Neural progenitor cell (in vitro differentiated cells): Measurements from ENCODE around the gene PNMT. TPM values are rescaled to one million over a fixed set of nuclear protein-coding genes. Genes with fewer than 3 reads are reported as not detected.

Experiments
- DNase-seq: peaks from one replicate; pipeline ENCODE4 v3.0.0-alpha.2; 2016; ENCODE audit warnings: low spot score
- H2AFZ ChIP-seq: fragments of 200-600 bp; sonication (generic); replicated peaks from 2 replicates; pipeline ENCODE4 v1.6.1; 2016; ENCODE audit warnings: antibody characterized with exemption
- H3F3A ChIP-seq: fragments of 200-600 bp; sonication (generic); 2 replicates; pipeline ENCODE4 v1.6.1; 2016; ENCODE audit warnings: antibody characterized with exemption, low read depth
- H3K27ac ChIP-seq: fragments of 200-600 bp; sonication (generic); 2 replicates; pipeline ENCODE4 v1.5.1; 2016; ENCODE audit warnings: mild to moderate bottlenecking
- H3K27me3 ChIP-seq: fragments of 200-600 bp; sonication (generic); 2 replicates; pipeline ENCODE4 v1.6.1; 2016; ENCODE audit warnings: mild to moderate bottlenecking, moderate library complexity
- H3K36me3 ChIP-seq: fragments of 200-600 bp; sonication (generic); 2 replicates; pipeline ENCODE4 v1.5.1; 2016
- H3K4me1 ChIP-seq: fragments of 200-600 bp; sonication (generic); 2 replicates; pipeline ENCODE4 v1.6.1; 2016; ENCODE audit warnings: mixed run types
- H3K4me2 ChIP-seq: fragments of 200-600 bp; sonication (generic); 2 replicates; pipeline ENCODE4 v1.6.1; 2016
- H3K4me3 ChIP-seq: fragments of 200-600 bp; sonication (generic); 2 replicates; pipeline ENCODE4 v1.5.1; 2016
- H3K79me2 ChIP-seq: fragments of 200-600 bp; sonication (generic); 2 replicates; pipeline ENCODE4 v1.6.1; 2016; ENCODE audit warnings: low read depth
- H3K9ac ChIP-seq: fragments of 200-600 bp; sonication (generic); 2 replicates; pipeline ENCODE4 v1.6.1; 2016
- H3K9me3 ChIP-seq: fragments of 200-600 bp; sonication (generic); 2 replicates; pipeline ENCODE4 v1.5.1; 2016; ENCODE audit warnings: low read depth
- H4K20me1 ChIP-seq: fragments of 200-600 bp; sonication (generic); 2 replicates; pipeline ENCODE4 v1.6.1; 2016; ENCODE audit warnings: low read depth
- H3K27ac Mint-ChIP-seq: 3 replicates; pipeline ENCODE4 v1.8.0; 2021; ENCODE audit warnings: mixed read lengths
- H3K27me3 Mint-ChIP-seq: 2 replicates; pipeline ENCODE4 v1.8.0; 2022; ENCODE audit warnings: low read depth, mild to moderate bottlenecking, inconsistent platforms, moderate library complexity, mixed read lengths; ENCODE audit not compliant: insufficient read depth
- H3K36me3 Mint-ChIP-seq: 3 replicates; pipeline ENCODE4 v1.8.0; 2021; ENCODE audit warnings: mixed read lengths
- H3K4me1 Mint-ChIP-seq: 3 replicates; pipeline ENCODE4 v1.8.0; 2021; ENCODE audit warnings: mixed read lengths
- H3K4me3 Mint-ChIP-seq: 3 replicates; pipeline ENCODE4 v1.8.0; 2021; ENCODE audit warnings: mild to moderate bottlenecking, moderate library complexity, mixed read lengths
- H3K9me3 Mint-ChIP-seq: 3 replicates; pipeline ENCODE4 v1.8.0; 2020; ENCODE audit warnings: mixed read lengths
- EZH2 ChIP-seq: fragments of 200-600 bp; sonication (generic); IDR thresholded peaks from 2 replicates; pipeline ENCODE4 v1.6.1; 2017; ENCODE audit warnings: antibody characterized with exemption, mild to moderate bottlenecking, moderate library complexity
- EZH2phosphoT487 ChIP-seq: fragments of 200-600 bp; sonication (generic); IDR thresholded peaks from 2 replicates; pipeline ENCODE4 v1.6.1; 2017; ENCODE audit warnings: antibody characterized with exemption
- total RNA-seq: library from RNA; depleted of rRNA; stranded (reverse); fragments of >200 nt; gene quantifications from 2 replicates; pipeline ENCODE4 v1.2.3, GENCODE V29; 2015; ENCODE audit warnings: low replicate concordance
- TF ChIP-seq, protein P1 (sequence below): fragments of 200-600 bp; sonication (generic); IDR thresholded peaks from 2 replicates; pipeline ENCODE4 v1.5.1; 2017; ENCODE audit warnings: antibody characterized with exemption, mild to moderate bottlenecking

The PNMT gene
- total RNA-seq, 1 donor from 2014 or later = not detected

DNA sequence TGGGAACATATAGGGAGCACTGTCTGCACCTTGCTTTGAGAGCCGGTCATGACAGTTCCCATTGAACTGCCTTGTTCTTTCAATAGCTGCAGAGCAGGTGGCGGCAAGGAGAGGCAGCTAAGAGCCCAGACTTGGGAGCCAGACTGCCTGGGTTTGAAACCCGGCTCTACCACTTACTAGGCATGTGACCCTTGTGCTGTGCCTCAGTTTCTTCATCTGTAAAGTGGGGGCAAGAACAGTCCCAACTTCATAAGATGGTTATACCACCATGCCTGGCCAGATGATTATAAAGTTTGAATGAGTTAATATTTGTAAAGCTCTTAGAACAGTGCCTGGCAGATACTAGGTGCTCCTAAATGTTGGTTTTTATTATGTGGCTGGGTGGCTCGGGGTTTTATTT lies 46.0 kb downstream of the PNMT start:
- Mint-ChIP-seq H3K4me3 (no peak overlapping the region), H3K27ac (no peak overlapping the region), H3K4me1 (no peaks in the 10 kb centered on the region), H3K27me3 (peaks cover 3% of the 10 kb centered on the region), H3K36me3 (peaks cover 13% of the 10 kb centered on the region), H3K9me3 (no peaks in the 10 kb centered on the region)
- Histone ChIP-seq H3K4me2 (no peak overlapping the region), H3K27ac (no peak overlapping the region), H3K27me3 (no peaks in the 10 kb centered on the region), H3K79me2 (no peaks in the 10 kb centered on the region), H3K36me3 (no peaks in the 10 kb centered on the region), H4K20me1 (peaks cover 6% of the 10 kb centered on the region), H3K4me3 (no peak overlapping the region), H3K4me1 (no peaks in the 10 kb centered on the region), H2AFZ (no peak overlapping the region), H3F3A (no peaks in the 10 kb centered on the region), H3K9me3 (no peaks in the 10 kb centered on the region), H3K9ac (no peak overlapping the region)
- TF ChIP-seq EZH2 = no peak
- TF ChIP-seq, protein P1, sequence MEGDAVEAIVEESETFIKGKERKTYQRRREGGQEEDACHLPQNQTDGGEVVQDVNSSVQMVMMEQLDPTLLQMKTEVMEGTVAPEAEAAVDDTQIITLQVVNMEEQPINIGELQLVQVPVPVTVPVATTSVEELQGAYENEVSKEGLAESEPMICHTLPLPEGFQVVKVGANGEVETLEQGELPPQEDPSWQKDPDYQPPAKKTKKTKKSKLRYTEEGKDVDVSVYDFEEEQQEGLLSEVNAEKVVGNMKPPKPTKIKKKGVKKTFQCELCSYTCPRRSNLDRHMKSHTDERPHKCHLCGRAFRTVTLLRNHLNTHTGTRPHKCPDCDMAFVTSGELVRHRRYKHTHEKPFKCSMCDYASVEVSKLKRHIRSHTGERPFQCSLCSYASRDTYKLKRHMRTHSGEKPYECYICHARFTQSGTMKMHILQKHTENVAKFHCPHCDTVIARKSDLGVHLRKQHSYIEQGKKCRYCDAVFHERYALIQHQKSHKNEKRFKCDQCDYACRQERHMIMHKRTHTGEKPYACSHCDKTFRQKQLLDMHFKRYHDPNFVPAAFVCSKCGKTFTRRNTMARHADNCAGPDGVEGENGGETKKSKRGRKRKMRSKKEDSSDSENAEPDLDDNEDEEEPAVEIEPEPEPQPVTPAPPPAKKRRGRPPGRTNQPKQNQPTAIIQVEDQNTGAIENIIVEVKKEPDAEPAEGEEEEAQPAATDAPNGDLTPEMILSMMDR = no peak
- TF ChIP-seq EZH2phosphoT487 = no peak
- no peak for DNase-seq

DNA sequence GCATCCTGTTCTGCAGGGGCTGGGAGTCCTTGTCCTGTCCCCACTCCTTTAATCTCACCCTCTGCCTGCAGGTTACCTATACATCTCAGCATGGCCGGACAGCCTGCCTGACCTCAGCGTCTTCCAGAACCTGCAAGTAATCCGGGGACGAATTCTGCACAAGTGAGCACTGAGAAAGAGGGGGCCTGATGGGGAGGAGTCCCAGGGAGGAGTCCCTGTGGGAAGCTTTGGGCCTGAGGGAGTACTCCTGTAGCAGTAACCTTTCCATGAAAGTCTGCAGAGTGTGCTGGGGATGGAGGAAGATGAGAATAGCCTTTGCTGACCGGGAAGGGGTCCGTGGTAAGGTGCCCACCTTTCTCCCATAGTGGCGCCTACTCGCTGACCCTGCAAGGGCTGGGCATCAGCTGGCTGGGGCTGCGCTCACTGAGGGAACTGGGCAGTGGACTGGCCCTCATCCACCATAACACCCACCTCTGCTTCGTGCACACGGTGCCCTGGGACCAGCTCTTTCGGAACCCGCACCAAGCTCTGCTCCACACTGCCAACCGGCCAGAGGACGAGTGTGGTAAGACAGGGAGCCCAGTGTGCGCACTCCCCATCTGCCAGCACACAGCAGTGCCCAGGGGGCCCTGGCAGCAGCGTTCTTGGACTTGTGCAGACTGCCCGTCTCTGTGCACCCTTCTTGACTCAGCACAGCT lies 47.3 kb downstream of the PNMT start:
- Histone ChIP-seq H3K9ac (no peak overlapping the region), H3K79me2 (no peaks in the 10 kb centered on the region), H3K27me3 (no peaks in the 10 kb centered on the region), H2AFZ (no peak overlapping the region), H3K9me3 (no peaks in the 10 kb centered on the region), H3K4me1 (no peaks in the 10 kb centered on the region), H4K20me1 (peaks cover 6% of the 10 kb centered on the region), H3K4me3 (no peak overlapping the region), H3K36me3 (no peaks in the 10 kb centered on the region), H3K4me2 (no peak overlapping the region), H3F3A (no peaks in the 10 kb centered on the region), H3K27ac (no peak overlapping the region)
- DNase-seq = no peak
- no peaks in the 10 kb centered on the region for H3K9me3 Mint-ChIP-seq
- no peak overlapping the region for H3K27ac Mint-ChIP-seq
- peaks cover 3% of the 10 kb centered on the region for H3K27me3 Mint-ChIP-seq
- H3K36me3 Mint-ChIP-seq = peaks cover 22% of the 10 kb centered on the region
- H3K4me3 Mint-ChIP-seq = peak overlapping the region; percentile 35
- no peaks in the 10 kb centered on the region for H3K4me1 Mint-ChIP-seq
- TF ChIP-seq EZH2 = no peak
- TF ChIP-seq EZH2phosphoT487 = no peak
- TF ChIP-seq, protein P1 = no peak

DNA sequence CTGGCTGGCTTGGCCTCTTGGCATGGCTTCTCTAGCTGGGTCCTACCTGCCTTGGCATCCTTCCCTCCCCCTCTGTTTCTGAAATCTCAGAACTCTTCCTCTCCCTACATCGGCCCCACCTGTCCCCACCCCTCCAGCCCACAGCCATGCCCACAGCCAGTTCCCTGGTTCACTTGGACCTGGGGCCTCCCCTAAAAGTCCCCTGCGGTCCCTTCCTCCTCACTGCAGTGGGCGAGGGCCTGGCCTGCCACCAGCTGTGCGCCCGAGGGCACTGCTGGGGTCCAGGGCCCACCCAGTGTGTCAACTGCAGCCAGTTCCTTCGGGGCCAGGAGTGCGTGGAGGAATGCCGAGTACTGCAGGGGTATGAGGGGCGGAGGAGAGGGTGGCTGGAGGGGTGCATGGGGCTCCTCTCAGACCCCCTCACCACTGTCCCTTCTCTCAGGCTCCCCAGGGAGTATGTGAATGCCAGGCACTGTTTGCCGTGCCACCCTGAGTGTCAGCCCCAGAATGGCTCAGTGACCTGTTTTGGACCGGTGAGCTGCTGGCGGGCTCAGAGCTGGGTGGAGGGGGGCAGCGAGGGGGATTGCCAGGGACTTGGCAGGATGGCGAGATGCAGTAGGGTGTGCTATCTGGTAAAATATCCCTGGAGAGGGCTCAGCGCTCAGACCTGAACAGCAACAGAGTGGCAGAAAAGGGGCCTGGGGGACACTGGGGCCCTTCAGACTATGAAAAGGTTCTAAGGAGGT lies 48.0 kb downstream of the PNMT start:
- DNase-seq = no peak
- H3K27ac ChIP-seq = no peak overlapping the region
- no peak overlapping the region for H3K4me3 ChIP-seq
- H3K9me3 ChIP-seq = no peaks in the 10 kb centered on the region
- H3K79me2 ChIP-seq = no peaks in the 10 kb centered on the region
- peaks cover 4% of the 10 kb centered on the region for H3K27me3 Mint-ChIP-seq
- H3K36me3 Mint-ChIP-seq = peaks cover 22% of the 10 kb centered on the region
- H3F3A ChIP-seq = peaks cover under 1% of the 10 kb centered on the region
- H3K27ac Mint-ChIP-seq = no peak overlapping the region
- H3K4me1 Mint-ChIP-seq = no peaks in the 10 kb centered on the region
- H3K9me3 Mint-ChIP-seq = no peaks in the 10 kb centered on the region
- H3K4me3 Mint-ChIP-seq = no peak overlapping the region
- H2AFZ ChIP-seq = no peak overlapping the region
- no peak overlapping the region for H3K9ac ChIP-seq
- no peak overlapping the region for H3K4me2 ChIP-seq
- H3K4me1 ChIP-seq = no peaks in the 10 kb centered on the region
- H4K20me1 ChIP-seq = peaks cover 6% of the 10 kb centered on the region
- TF ChIP-seq EZH2phosphoT487 = no peak
- TF ChIP-seq, protein P1 = no peak
- TF ChIP-seq EZH2 = no peak
- no peaks in the 10 kb centered on the region for H3K27me3 ChIP-seq
- no peaks in the 10 kb centered on the region for H3K36me3 ChIP-seq
